NCI-H524 treated with DMSO at 0.1 percent for 48 hours (cell line): ENCODE results near the gene ARHGAP10.

Experiments used
- DNase-seq: peaks from one replicate; lab custom pipeline; 2025; lab: John Stamatoyannopoulos, UW

ARHGAP10 gene

GRCh38 chr4:147825451-147826287, 93.8 kb downstream of the ARHGAP10 start:
- no peak for DNase-seq

GRCh38 chr4:147826288-147826646, 94.4 kb downstream of the ARHGAP10 start:
- no peak for DNase-seq

GRCh38 chr4:147828331-147828905, 96.5 kb downstream of the ARHGAP10 start:
- no peak for DNase-seq

GRCh38 chr4:147829401-147830101, 97.7 kb downstream of the ARHGAP10 start:
- DNase-seq: no peak

- DNase-seq: no peak
Observed at GRCh38 chr4:147830102-147830463, 98.2 kb downstream of the ARHGAP10 start.

- DNase-seq: no peak
Observed at GRCh38 chr4:147830987-147831386, 99.1 kb downstream of the ARHGAP10 start.

- DNase-seq: no peak
Observed at GRCh38 chr4:147831551-147832171, 99.8 kb downstream of the ARHGAP10 start.

GRCh38 chr4:147833254-147833653, 101.4 kb downstream of the ARHGAP10 start:
- DNase-seq: no peak

- no peak for DNase-seq
Observed at GRCh38 chr4:147833741-147834140, 101.9 kb downstream of the ARHGAP10 start.

- no peak for DNase-seq
Observed at GRCh38 chr4:147834480-147834879, 102.6 kb downstream of the ARHGAP10 start.

- DNase-seq: no peak
Observed at GRCh38 chr4:147836807-147837206, 104.9 kb downstream of the ARHGAP10 start.

GRCh38 chr4:147837435-147837834, 105.5 kb downstream of the ARHGAP10 start:
- no peak for DNase-seq

- DNase-seq: no peak
Observed at GRCh38 chr4:147837854-147838253, 106.0 kb downstream of the ARHGAP10 start.

- DNase-seq: no peak
Observed at GRCh38 chr4:147839200-147839599, 107.3 kb downstream of the ARHGAP10 start.

- no peak for DNase-seq
Observed at GRCh38 chr4:147839663-147840062, 107.8 kb downstream of the ARHGAP10 start.

GRCh38 chr4:147840838-147841738, 109.2 kb downstream of the ARHGAP10 start:
- no peak for DNase-seq

GRCh38 chr4:147842573-147842972, 110.7 kb downstream of the ARHGAP10 start:
- no peak for DNase-seq

GRCh38 chr4:147843162-147843561, 111.3 kb downstream of the ARHGAP10 start:
- DNase-seq: no peak

- no peak for DNase-seq
Observed at GRCh38 chr4:147844781-147845180, 112.9 kb downstream of the ARHGAP10 start.

GRCh38 chr4:147846318-147847155, 114.6 kb downstream of the ARHGAP10 start:
- no peak for DNase-seq
